ENCODE data around the gene RBM39. TPM values are rescaled to one million over a fixed set of nuclear protein-coding genes. Genes with fewer than 3 reads are reported as not detected.
A peak's percentile ranks its signal among the peaks of the same experiment; 100 is the strongest.
"Not testable (repeated sequence)": the region's sequence is repeated elsewhere in the genome, so short reads cannot be mapped to it uniquely, and the experiment has no call there.

RBM39 gene
- polyA plus RNA-seq, 3 donors, result 89.5 to 209 (median 98.0) TPM

DNA sequence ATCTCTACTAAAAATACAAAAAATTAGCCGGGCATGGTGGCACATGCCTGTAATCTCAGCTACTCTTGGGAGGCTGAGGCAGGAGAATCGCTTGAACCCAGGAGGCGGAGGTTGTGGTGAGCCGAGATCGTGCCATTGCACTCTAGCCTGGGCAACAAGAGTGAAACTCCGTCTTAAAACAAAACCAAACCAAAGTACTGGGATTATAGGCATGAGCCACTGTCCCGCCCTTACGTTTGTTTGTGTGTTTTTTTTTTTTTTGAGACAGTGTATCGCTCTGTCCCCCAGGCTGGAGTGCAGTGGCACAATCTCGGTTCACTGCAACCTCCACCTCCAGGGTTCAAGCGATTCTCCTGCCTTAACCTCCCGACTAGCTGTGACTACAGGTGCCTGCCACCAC, 41.8 kb upstream of the RBM39 start:
- H3K9me3 Mint-ChIP-seq; H3K4me3 ChIP-seq (replicated peaks in 1 of 3; ENCODE audit: low read depth in 2 of 3, low read length in 3 of 3); H3K4me1 ChIP-seq (ENCODE audit: control insufficient read depth in 1 of 2, insufficient read depth in 2 of 2, low read length in 2 of 2); H3K27me3 ChIP-seq (ENCODE audit: control insufficient read depth in 2 of 2, insufficient read depth in 2 of 2, low read length in 2 of 2); H3K4me2 ChIP-seq (replicated peaks; ENCODE audit: extremely low read depth, low read length, poor library complexity, severe bottlenecking); H3K9me3 ChIP-seq (replicated peaks in 1 of 2; ENCODE audit: control insufficient read depth in 1 of 2, insufficient read depth in 1 of 2, low read length in 2 of 2); H2AFZ ChIP-seq (ENCODE audit: insufficient read depth, low read depth, low read length, poor library complexity, severe bottlenecking); H3K27ac ChIP-seq (ENCODE audit: low read depth in 1 of 2, low read length in 2 of 2); H3K27me3 Mint-ChIP-seq (ENCODE audit: low read depth in 3 of 3); DNase-seq; intact Hi-C loops (cut with micrococcal nuclease); H3K4me1 Mint-ChIP-seq; H3K27ac Mint-ChIP-seq; H3K9ac ChIP-seq (ENCODE audit: insufficient read depth, low read length, poor library complexity, severe bottlenecking); H3K4me3 Mint-ChIP-seq: not testable (repeated sequence)
- Histone ChIP-seq H3K79me2 (ENCODE audit: insufficient read depth, low read length) (peaks cover 84% of the 10 kb centered on the region), H4K20me1 (ENCODE audit: insufficient read depth, low read length) (peaks cover 80% of the 10 kb centered on the region), H3K36me3 (replicated peaks in 1 of 2; ENCODE audit: control insufficient read depth in 1 of 2, insufficient read depth in 2 of 2, low read length in 2 of 2) (peaks cover 24 to 43% of the 10 kb centered on the region in 2 donors)
- H3K36me3 Mint-ChIP-seq, result peaks cover 26 to 70% of the 10 kb centered on the region in 2 donors
- 95% methylated on average over 4 of the region's 12 CpGs for WGBS (ENCODE audit: insufficient coverage)

DNA sequence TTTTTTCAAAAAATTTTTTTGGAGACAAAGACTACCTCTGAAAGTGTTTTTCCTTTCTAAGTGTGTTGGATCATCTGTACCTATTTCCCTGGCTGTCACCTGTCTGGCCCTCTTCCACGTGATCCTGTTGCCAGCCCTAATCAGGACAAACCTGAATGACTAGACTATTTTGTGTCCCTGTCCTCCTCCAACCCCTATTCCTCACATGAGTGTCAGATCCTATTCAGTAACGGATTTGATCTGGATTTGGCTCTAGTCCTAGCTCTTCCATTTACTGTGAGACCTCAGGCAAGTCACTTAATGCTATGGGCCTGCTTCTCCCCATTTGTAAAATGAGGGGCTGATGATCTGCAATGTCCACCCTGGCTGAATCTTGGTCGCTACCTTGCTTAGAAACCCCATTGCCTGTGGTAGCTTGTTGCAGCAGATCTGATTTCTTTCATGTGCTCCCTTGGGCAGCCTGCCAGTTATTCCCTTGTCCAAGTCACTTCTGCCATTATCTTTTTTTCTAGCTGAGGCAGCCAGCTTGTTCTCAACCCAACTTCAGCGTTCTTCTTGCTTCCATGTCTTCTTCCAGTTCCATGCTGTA, 34.5 kb upstream of the RBM39 start:
- Histone ChIP-seq H3K4me3 (replicated peaks in 1 of 3; ENCODE audit: low read depth in 2 of 3, low read length in 3 of 3) (no peak overlapping the region), H2AFZ (ENCODE audit: insufficient read depth, low read depth, low read length, poor library complexity, severe bottlenecking) (no peak overlapping the region), H3K27me3 (ENCODE audit: control insufficient read depth in 2 of 2, insufficient read depth in 2 of 2, low read length in 2 of 2) (no peaks in the 10 kb centered on the region), H3K4me1 (ENCODE audit: control insufficient read depth in 1 of 2, insufficient read depth in 2 of 2, low read length in 2 of 2) (peaks cover 21 to 27% of the 10 kb centered on the region in 2 donors), H3K4me2 (replicated peaks; ENCODE audit: extremely low read depth, low read length, poor library complexity, severe bottlenecking) (no peak overlapping the region), H4K20me1 (ENCODE audit: insufficient read depth, low read length) (peaks cover 64% of the 10 kb centered on the region), H3K36me3 (replicated peaks in 1 of 2; ENCODE audit: control insufficient read depth in 1 of 2, insufficient read depth in 2 of 2, low read length in 2 of 2) (peaks cover 16 to 41% of the 10 kb centered on the region in 2 donors), H3K27ac (ENCODE audit: low read depth in 1 of 2, low read length in 2 of 2) (peak overlapping the region in 1 of 2 donors; percentile 10), H3K9ac (ENCODE audit: insufficient read depth, low read length, poor library complexity, severe bottlenecking) (no peak overlapping the region), H3K79me2 (ENCODE audit: insufficient read depth, low read length) (peaks cover 93% of the 10 kb centered on the region), H3K9me3 (replicated peaks in 1 of 2; ENCODE audit: control insufficient read depth in 1 of 2, insufficient read depth in 1 of 2, low read length in 2 of 2) (no peaks in the 10 kb centered on the region)
- Mint-ChIP-seq H3K9me3 (peaks cover 0 to under 1% (median 0%) of the 10 kb centered on the region in 7 donors), H3K4me3 (no peak overlapping the region), H3K27ac (peak overlapping the region in 6 of 7 donors; percentile 4 to 83 (median 68)), H3K36me3 (peaks cover 30 to 52% of the 10 kb centered on the region in 2 donors), H3K4me1 (peaks cover 34% of the 10 kb centered on the region), H3K27me3 (ENCODE audit: low read depth in 3 of 3) (peaks cover 0 to 1% (median 0%) of the 10 kb centered on the region in 3 donors)
- WGBS (ENCODE audit: insufficient coverage), result 91% methylated on average over 2 of the region's 4 CpGs
- intact Hi-C loops (cut with micrococcal nuclease), result no loop called here
- TF ChIP-seq, protein P1, sequence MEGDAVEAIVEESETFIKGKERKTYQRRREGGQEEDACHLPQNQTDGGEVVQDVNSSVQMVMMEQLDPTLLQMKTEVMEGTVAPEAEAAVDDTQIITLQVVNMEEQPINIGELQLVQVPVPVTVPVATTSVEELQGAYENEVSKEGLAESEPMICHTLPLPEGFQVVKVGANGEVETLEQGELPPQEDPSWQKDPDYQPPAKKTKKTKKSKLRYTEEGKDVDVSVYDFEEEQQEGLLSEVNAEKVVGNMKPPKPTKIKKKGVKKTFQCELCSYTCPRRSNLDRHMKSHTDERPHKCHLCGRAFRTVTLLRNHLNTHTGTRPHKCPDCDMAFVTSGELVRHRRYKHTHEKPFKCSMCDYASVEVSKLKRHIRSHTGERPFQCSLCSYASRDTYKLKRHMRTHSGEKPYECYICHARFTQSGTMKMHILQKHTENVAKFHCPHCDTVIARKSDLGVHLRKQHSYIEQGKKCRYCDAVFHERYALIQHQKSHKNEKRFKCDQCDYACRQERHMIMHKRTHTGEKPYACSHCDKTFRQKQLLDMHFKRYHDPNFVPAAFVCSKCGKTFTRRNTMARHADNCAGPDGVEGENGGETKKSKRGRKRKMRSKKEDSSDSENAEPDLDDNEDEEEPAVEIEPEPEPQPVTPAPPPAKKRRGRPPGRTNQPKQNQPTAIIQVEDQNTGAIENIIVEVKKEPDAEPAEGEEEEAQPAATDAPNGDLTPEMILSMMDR (IDR thresholded peaks at IDR 0.05), result no peak
- DNase-seq, result no peak

Data from CD14-positive monocyte (primary cell).